A673 (cell line): ENCODE results near the gene CFAP57. TPM values are rescaled to one million over a fixed set of nuclear protein-coding genes. Genes with fewer than 3 reads are reported as not detected.

Experiments used
- BruUV-seq: library from RNA; stranded (reverse); fragments of 400-500 nt; replicated peaks from 2 replicates; lab custom pipeline; 2021; lab: Mats Ljungman, UMichigan
- CTCF ChIA-PET: fragments of 300-600 bp; sonication (Branson Sonifier 250); formaldehyde crosslinking; loops from one replicate; lab custom pipeline; 2022; ENCODE audit warnings: antibody characterized with exemption; lab: Charles Lee
- POLR2A ChIA-PET: fragments of 300-600 bp; sonication (Branson Sonifier 250); formaldehyde crosslinking; loops from one replicate; lab custom pipeline; 2022; ENCODE audit warnings: antibody characterized with exemption; ENCODE audit not compliant: low non-redundant PET; lab: Charles Lee
- DNase-seq: peaks from one replicate; pipeline ENCODE4 v3.0.0-alpha.2; 2015; ENCODE audit warnings: low spot score
- H3K27ac ChIP-seq: fragments of 200-600 bp; sonication (generic); 2 replicates; pipeline ENCODE4 v1.5.1; 2016; ENCODE audit warnings: mixed run types, low read depth, mild to moderate bottlenecking, mixed read lengths, antibody characterized with exemption, low read length; ENCODE audit not compliant: poor library complexity, severe bottlenecking
- H3K27me3 ChIP-seq: fragments of 200-600 bp; sonication (generic); replicated peaks from 2 replicates; pipeline ENCODE4 v1.6.1; 2017; ENCODE audit warnings: mixed run types, low read depth, mild to moderate bottlenecking, mixed read lengths, antibody characterized with exemption, low read length; ENCODE audit not compliant: insufficient read depth, poor library complexity
- H3K36me3 ChIP-seq: fragments of 200-600 bp; sonication (generic); 2 replicates; pipeline ENCODE4 v1.6.1; 2016; ENCODE audit warnings: mixed run types, mild to moderate bottlenecking, mixed read lengths, antibody characterized with exemption, low read length; ENCODE audit not compliant: insufficient read depth, poor library complexity, severe bottlenecking
- H3K4me1 ChIP-seq: fragments of 200-600 bp; sonication (generic); 2 replicates; pipeline ENCODE4 v1.6.1; 2017; ENCODE audit warnings: mixed run types, mild to moderate bottlenecking, mixed read lengths, antibody characterized with exemption, low read length; ENCODE audit not compliant: insufficient read depth, poor library complexity, severe bottlenecking
- H3K4me3 ChIP-seq: fragments of 200-600 bp; sonication (generic); 2 replicates; pipeline ENCODE4 v1.5.1; 2016; ENCODE audit warnings: low read depth, mixed run types, mild to moderate bottlenecking, mixed read lengths, low read length; ENCODE audit not compliant: poor library complexity, severe bottlenecking
- H3K9me3 ChIP-seq: fragments of 200-600 bp; sonication (generic); 2 replicates; pipeline ENCODE4 v1.6.1; 2016; ENCODE audit warnings: mixed run types, low read depth, mild to moderate bottlenecking, mixed read lengths, antibody characterized with exemption, low read length; ENCODE audit not compliant: poor library complexity, severe bottlenecking
- CTCF ChIP-seq: fragments of 300-800, 200-600 bp; sonication (generic); conservative IDR thresholded peaks from 2 replicates; pipeline ENCODE4 v1.5.1; 2017; ENCODE audit warnings: low read depth, mild to moderate bottlenecking, antibody characterized with exemption, low read length, moderate library complexity, mixed read lengths
- EZH2 ChIP-seq: fragments of 200-600 bp; sonication (generic); IDR thresholded peaks from 2 replicates; pipeline ENCODE4 v1.6.1; 2017; ENCODE audit warnings: borderline replicate concordance, low read depth, mild to moderate bottlenecking, mixed read lengths, antibody characterized with exemption, low read length; ENCODE audit not compliant: poor library complexity, severe bottlenecking
- intact Hi-C: fragments of 100-400 bp; cut with micrococcal nuclease; formaldehyde crosslinking; loops from one replicate; pipeline ENCODE4 v1.10.0; 2022; ENCODE audit not compliant: unreplicated experiment
- total RNA-seq: library from RNA; stranded (reverse); gene quantifications from 2 replicates; pipeline ENCODE4 v1.2.3, GENCODE V29; 2021

Gene CFAP57
- total RNA-seq, 1 experiment from 2014 or later: 0.73 TPM

GRCh38 chr1:43174873-43175272, 2.7 kb downstream of the CFAP57 start:
- TF ChIP-seq CTCF: no peak
- no peak for TF ChIP-seq EZH2
- Histone ChIP-seq H3K36me3 (peaks cover 5% of the 10 kb centered on the region), H3K4me3 (no peak overlapping the region), H3K4me1 (peaks cover 8% of the 10 kb centered on the region), H3K9me3 (no peaks in the 10 kb centered on the region), H3K27me3 (no peaks in the 10 kb centered on the region), H3K27ac (no peak overlapping the region)
- ChIA-PET CTCF (no interaction called here), POLR2A (interaction anchor here (0.6 kb wide), 1 partner anchor 475 kb away, joined by 3 read pairs; the partner anchor contains the start of gene KDM4A)
- BruUV-seq: no TSS peak
- intact Hi-C loops: no loop called here
- no peak for DNase-seq

GRCh38 chr1:43177691-43178090, 5.6 kb downstream of the CFAP57 start:
- no peak overlapping the region for H3K27ac ChIP-seq
- no peaks in the 10 kb centered on the region for H3K36me3 ChIP-seq
- no peaks in the 10 kb centered on the region for H3K9me3 ChIP-seq
- DNase-seq: no peak
- CTCF ChIA-PET: no interaction called here
- no peak for TF ChIP-seq CTCF
- no peak for TF ChIP-seq EZH2
- H3K4me3 ChIP-seq: no peak overlapping the region
- H3K4me1 ChIP-seq: no peaks in the 10 kb centered on the region
- H3K27me3 ChIP-seq: no peaks in the 10 kb centered on the region
- BruUV-seq: no TSS peak
- POLR2A ChIA-PET: no interaction called here
- intact Hi-C loops: no loop called here

- no peaks in the 10 kb centered on the region for H3K36me3 ChIP-seq
Observed at GRCh38 chr1:43184388-43184787, 12.3 kb downstream of the CFAP57 start.

More at GRCh38 chr1:43184388-43184787, 12.3 kb downstream of the CFAP57 start:
- H3K27ac ChIP-seq: no peak overlapping the region
- ChIA-PET CTCF (no interaction called here), POLR2A (no interaction called here)
- no peak for DNase-seq
- TF ChIP-seq EZH2: no peak
- no peak for TF ChIP-seq CTCF
- H3K27me3 ChIP-seq: no peaks in the 10 kb centered on the region
- no peaks in the 10 kb centered on the region for H3K4me1 ChIP-seq
- no peak overlapping the region for H3K4me3 ChIP-seq
- BruUV-seq: no TSS peak
- no peaks in the 10 kb centered on the region for H3K9me3 ChIP-seq
- intact Hi-C loops: no loop called here
